ENCODE results near the gene PPP2R5E. TPM values are rescaled to one million over a fixed set of nuclear protein-coding genes. Genes with fewer than 3 reads are reported as not detected.

PPP2R5E gene
- total and polyA plus RNA-seq, 10 of the 15 experiments (the other 5 are each of a cell fraction or from before 2014, with no cell fraction given), result 11.4 to 56.2 (median 22.7) TPM

GRCh38 chr14:63543000-63543825, at the start of gene PPP2R5E (continued):
- TF ChIP-seq CHD2 (IDR thresholded peaks at IDR 0.05; ENCODE audit: borderline replicate concordance, low read depth, low read length) (peak; percentile 95), BCLAF1 (IDR thresholded peaks at IDR 0.05) (no peak), POU2F2 (IDR thresholded peaks at IDR 0.05; ENCODE audit: borderline replicate concordance, low read depth, low read length) (peak; percentile 13; the same call in 1 of the 3 replicates), GABPA (IDR thresholded peaks at IDR 0.05; ENCODE audit: low read depth) (no peak; the same call in none of the 2 replicates), MEF2B (IDR thresholded peaks at IDR 0.05; ENCODE audit: partially characterized antibody, poor library complexity, severe bottlenecking) (no peak), CUX1 (IDR thresholded peaks at IDR 0.05; ENCODE audit: insufficient replicate concordance, low read depth, low read length) (no peak), YY1 (IDR thresholded peaks at IDR 0.05; ENCODE audit: low read depth, low read length) (peak; percentile 18; the same call in 1 of the 2 replicates), JUNB (IDR thresholded peaks at IDR 0.05) (no peak), CEBPB (IDR thresholded peaks at IDR 0.05; ENCODE audit: borderline replicate concordance in 1 of 2, low read depth in 2 of 2, low read length in 2 of 2) (no peak), SIN3A (IDR thresholded peaks at IDR 0.05; ENCODE audit: low read depth, low read length) (peak; percentile 71), HDAC2 (IDR thresholded peaks at IDR 0.05) (no peak), IRF5 (IDR thresholded peaks at IDR 0.05; ENCODE audit: borderline replicate concordance) (no peak), ZNF622 (IDR thresholded peaks at IDR 0.05) (peak; percentile 92), KDM1A (IDR thresholded peaks at IDR 0.05; ENCODE audit: borderline replicate concordance) (no peak), SIX5 (IDR thresholded peaks at IDR 0.05; ENCODE audit: low read depth, low read length, severe bottlenecking) (no peak), YBX1 (IDR thresholded peaks at IDR 0.05) (no peak), IKZF2 (IDR thresholded peaks at IDR 0.05) (no peak), SMAD5 (IDR thresholded peaks at IDR 0.05; ENCODE audit: low read depth) (peak; percentile 76; the same call in 1 of the 2 replicates), POLR2AphosphoS5 (IDR thresholded peaks at IDR 0.05; ENCODE audit: low read length) (peak; percentile 97)

All from GM12878 (cell line).